ENCODE data around the gene ECM2.
A peak's percentile ranks its signal among the peaks of the same experiment; 100 is the strongest.
"Not testable (repeated sequence)": the region's sequence is repeated elsewhere in the genome, so short reads cannot be mapped to it uniquely, and the experiment has no call there.

ECM2 gene

DNA sequence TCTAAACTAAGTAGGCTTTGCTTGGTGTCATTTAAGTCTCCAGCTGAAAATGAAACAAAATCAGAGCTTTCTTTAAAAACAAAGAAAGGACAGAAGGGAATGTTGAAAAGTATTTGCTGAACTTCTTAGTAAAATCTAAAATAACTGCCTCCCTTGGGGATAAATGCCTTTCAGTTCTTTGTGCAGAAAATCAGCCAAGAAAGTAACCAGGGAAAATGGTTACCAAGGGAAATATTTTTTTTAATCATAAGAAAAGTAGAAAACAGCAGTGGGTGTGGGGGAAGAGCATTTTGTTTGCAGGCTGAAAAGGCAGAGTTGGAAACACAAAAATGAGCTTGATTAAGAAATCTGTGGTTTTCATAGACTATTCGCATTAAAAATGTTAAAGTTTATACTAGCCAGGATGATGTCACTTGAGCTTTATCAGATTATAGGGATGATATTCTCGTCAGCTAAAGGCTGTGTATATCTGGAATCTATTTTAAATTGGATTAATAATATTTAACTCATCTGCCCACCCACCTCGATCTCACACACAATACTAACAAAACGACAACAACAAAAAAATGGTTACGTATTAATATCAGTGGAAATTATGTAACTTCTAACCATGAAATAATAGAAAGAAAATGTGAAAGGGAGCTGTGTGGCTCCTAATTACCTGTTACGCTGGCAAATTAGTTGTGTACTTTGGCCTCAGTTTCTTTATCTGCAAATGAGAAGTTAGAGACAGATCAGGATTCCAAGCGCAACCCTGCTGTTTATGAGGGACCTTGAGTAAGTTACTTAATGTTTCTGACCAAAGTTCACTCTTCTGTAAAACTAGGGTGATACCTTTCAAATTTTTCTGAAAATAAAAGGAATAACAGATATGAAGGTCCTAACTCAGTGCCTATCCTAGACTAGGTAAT, at the start of gene ECM2:
Gene ECM2, minus strand, starts transcription at position 51 of the 911 bp plus-strand sequence. CDS start 13,124 bp downstream, outside the sequence.
- DNase-seq (ENCODE audit: low spot score), result peak; percentile 9

- no peak for DNase-seq (ENCODE audit: low spot score)
Observed at GRCh38 chr9:92576175-92576574, 40.4 kb upstream of the ECM2 start.

- DNase-seq (ENCODE audit: low spot score), result not testable (repeated sequence)
Observed at GRCh38 chr9:92573612-92574011, 37.8 kb upstream of the ECM2 start.

DNA sequence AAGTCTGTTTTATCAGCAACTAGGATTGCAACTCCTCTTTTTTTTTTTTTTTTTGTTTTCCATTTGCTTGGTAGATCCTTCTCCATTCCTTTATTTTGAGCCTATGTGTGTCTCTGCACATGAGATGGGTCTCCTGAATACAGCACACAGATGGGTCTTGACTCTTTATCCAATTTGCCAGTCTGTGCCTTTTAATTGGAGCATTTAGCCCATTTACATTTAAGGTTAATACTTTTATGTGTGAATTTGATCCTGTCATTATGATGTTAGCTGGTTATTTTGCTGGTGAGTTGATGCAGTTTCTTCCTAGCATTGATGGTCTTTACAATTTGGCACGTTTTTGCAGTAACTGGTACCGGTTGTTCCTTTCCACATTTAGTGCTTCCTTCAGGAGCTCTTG, 36.1 kb upstream of the ECM2 start:
- DNase-seq (ENCODE audit: low spot score), result not testable (repeated sequence)

- no peak for DNase-seq (ENCODE audit: low spot score)
Observed at GRCh38 chr9:92564982-92565381, 29.2 kb upstream of the ECM2 start.

DNA sequence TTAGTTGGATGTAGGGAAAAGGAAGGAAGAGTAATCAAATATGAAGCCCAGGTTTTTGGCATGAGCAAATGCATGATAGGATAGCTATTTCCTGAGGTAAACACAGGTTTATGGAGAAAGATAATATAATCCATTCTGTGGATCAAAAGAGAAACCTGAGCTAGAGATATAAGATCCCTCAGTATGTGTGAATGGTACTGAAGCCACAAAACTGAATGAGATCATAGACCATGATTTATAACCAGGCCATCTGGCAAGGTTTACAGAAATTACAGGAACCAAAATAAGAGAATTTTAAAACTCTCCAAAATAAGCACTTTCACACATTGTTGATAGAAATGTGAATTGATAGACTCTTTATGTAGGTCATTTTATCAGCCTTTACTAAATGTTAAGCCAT, 28.7 kb upstream of the ECM2 start:
- DNase-seq (ENCODE audit: low spot score), result peak; percentile 13

DNA sequence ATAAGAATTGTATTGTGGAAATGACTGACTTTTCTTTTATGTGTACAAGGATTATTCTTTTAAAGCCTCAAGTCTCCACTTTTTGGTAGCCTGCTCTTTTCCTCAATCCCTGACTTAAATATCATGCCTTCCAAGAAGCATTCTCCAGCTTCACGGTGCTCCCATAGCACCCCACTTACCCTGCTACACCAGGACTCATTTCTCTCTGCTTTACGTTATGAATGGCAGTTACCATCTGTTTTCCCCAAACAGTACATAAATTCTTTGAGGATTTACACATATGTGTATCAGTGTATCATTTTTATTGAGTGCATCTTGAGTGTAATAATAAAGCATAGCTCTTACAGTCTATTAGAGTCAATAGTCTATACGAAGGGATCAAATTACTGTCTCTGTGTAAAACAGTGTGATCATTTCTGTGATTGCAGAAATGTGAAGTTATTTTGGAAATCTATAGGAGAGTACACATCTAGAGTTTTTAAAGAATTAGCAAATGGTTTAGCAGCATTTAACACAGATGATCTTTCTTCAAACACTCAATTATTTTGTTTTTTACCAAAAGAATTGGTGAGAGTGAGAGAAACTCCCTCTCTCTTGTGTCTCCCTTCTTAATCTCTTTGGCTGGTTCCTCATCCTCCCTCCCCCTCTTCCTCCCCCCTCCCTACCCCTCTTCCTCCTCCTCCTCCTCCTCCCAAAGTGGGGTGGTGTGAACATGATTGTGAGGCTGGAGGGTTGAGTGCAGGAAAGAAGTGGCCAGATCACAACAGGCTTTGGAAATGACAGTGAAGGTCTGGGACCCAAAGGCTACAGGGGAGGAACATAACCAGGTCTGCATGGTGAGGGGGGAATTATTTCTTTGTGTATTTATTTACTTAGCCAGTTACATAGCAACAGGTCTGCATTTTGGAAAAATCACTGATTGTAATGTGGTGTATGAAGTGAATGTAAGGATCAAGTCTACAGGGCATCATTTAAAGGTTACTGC, 27.6 kb upstream of the ECM2 start:
- DNase-seq (ENCODE audit: low spot score), result no peak

DNA sequence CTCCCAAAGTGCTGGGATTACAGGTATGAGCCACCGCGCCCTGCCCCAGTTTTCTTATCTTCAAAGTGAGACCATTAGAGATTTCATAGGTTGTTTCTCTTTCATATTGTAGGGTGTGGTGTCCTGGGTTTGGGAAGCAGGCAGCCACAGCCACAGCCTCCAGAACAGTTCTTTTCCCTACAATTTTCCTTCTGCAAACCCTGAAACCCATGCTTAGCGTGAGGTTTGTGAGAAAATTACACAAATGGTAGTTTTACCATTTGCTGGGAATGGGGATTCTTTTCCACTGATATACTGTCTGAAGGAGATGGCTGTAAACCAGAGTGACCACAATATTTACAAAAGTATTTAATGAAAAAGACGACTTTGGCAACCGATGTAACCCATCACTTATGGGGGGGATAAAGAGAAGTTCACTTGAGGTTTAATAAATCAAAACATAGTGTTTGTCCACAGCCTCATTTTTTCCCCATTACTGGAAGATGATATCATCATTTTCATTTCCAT, 26.7 kb upstream of the ECM2 start:
- peak; percentile 32 for DNase-seq (ENCODE audit: low spot score)

DNA sequence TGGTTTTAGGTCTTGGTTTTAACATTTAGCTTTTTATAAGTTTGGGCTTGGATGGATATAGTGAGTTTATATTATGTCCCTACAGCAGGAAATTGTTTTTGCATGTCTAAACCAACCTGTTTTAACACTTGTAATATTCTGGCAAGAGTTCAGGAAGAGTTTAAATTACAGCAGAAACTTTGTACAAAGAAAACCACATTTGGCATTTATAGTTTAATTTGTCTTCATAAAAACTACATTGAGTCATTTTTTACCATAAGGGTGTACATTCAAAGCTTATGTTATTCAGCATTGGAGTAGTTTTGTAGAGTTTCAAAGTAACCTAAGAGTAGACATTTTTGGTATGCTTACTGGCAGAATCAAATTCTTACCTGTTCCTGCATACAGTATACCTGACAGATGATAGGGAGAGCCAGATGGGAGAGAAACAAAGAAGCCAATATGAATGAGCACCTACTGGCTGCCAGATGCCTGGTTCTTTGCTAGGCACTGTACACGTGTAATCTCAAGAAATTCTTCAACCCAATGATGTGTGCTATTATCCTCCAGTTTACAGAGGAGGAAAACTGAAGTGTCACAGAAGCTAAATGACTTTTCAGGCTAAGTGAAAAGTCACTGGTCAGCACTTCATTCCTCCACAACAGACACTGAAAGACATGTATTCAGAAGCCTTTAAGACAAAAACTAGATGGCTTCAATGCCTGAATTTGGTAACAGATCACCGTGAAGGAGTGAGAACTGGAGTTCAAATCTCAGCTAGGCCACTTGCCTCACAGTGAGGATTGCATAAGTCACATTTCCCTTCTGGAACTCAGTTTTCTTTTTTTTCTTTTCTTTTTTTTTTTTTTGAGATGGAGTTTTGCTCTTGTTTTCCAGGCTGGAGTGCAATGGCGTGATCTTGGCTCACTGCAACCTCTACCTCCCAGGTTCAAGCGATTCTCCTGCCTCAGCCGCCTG, 25.9 kb upstream of the ECM2 start:
- no peak for DNase-seq (ENCODE audit: low spot score)

DNA sequence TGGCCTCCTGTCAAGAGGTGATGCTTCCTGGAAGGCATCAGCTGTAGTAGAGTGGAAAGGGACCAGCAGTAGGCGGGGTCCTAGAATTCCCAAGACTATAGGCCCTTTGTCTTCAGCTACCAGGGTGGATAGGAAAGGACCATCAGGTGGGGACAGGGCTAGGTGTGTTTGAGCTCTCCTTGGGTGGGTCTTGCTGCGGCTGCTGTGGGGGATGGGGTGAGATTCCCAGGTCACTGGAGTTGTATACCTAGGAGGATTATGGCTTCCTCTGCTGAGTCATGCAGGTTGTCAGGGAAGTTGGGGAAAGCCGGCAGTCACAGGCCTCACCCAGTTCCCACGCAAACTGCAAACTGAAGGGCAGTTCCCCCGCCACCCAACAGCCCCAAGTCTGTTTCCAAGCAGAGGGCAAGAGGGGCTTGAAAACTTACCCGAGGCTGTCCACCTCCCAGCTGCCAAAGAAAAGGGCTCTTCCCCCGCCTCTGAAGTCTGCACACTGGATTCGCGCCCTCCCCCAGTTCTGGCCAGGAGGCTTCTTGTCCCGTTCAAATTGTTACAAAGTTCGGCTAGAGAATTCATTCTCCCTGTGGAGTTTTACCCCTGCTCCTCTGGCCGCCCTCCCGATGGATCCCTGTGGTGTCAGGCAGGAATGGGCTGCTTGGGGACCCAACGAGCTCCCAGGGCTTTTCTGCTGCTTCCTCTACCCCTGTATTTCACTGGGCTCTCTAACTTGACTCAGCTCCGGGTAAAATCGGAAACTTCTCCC, 23.0 kb upstream of the ECM2 start:
- DNase-seq (ENCODE audit: low spot score), result no peak

DNA sequence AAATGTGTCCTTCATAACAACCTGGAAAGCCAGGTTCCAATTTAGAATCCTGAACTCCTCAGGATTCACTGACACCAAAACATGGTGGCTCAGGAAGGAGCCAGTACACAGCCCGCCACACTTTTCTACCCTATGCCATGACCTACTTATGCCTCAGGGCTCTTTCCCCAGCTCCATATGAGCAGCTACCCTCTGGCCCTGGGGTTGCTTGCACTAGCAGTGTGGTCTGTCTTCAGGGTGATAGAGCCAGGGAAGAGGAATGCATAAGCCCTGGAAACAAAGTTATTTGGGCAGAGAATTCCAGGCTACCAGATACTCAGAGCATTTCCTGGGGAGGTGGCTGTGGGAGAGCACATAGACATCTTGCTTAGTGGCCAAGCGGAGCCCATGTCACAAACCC, 15.0 kb upstream of the ECM2 start:
- DNase-seq (ENCODE audit: low spot score), result no peak

GRCh38 chr9:92547356-92547755, 11.6 kb upstream of the ECM2 start:
- DNase-seq (ENCODE audit: low spot score), result no peak

- DNase-seq (ENCODE audit: low spot score), result no peak
Observed at GRCh38 chr9:92545002-92545510, 9.3 kb upstream of the ECM2 start.

DNA sequence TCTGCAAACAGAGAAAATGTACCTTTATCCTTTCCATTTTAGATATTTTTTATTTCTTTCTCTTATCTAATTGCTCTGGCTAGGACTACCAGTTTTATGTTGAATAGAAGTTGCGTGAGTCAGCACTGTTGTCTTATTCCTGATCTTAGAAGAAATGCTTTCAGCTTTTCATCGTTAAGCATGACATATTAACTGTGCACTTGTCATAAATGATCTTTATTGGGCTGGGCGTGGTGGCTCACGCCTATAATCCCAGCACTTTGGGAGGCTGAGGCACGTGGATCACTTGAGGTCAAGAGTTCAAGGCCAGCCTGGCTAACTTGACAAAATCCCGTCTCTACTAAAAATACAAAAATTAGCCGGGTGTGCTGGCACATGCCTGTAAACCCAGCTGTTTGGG, 8.2 kb upstream of the ECM2 start:
- DNase-seq (ENCODE audit: low spot score), result no peak

DNA sequence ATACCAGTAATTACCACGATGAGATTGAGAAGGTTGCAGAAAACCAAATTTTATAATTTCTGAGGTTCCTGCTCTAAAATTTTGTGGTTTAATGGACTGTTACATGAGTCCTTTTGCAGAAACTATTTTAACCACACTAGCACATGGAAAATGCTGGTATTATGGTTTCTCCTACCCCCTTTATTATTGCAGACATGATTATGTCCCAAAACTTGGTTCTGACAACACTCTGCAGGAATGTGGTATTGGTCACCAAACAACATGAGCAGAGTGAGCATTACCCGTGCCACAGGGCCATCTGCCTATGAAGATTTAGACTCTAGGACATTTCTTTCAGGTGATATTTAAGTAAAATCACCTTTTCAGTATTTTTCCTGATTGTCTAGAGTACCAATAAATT, 2.8 kb upstream of the ECM2 start:
- peak; percentile 62 for DNase-seq (ENCODE audit: low spot score)

- no peak for DNase-seq (ENCODE audit: low spot score)
Observed at GRCh38 chr9:92534674-92535073, 1.1 kb downstream of the ECM2 start.

DNA sequence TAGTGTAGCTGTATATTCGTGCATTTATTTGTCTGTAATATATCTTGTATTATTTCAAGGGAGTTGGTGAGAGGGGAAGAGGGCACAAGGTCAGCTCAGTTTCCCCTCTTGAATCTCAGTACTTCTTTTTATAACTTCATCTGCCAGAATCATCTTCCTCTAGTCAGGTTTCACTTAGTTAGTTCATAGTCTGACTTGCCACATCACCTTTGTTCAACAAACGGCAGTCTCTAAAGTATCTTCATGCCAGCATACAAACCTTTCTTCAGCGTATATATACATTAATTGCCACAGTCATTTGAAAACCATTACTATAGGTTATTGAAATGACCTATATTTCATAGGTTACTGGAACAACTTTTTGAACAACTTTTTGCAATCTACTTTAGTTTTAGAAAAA, 1.6 kb downstream of the ECM2 start:
- no peak for DNase-seq (ENCODE audit: low spot score)

DNA sequence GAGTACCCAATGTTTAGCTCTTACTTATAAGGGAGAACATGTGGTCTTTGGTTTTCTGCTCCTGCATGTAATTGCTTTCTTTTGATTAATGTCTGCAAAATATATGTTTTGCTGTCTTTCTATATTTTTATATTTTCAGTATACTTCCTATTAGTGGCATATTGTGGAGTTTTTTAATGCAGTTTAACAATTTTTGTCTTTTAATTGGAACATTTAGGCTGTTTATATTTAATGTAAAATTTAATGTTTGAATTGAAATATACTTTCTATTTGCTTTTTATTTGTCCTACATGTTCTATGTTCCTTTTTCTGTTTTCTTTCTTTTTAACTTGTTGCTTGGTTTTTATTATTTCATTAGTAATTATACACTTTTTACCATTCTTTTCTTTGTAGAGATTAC, 4.9 kb downstream of the ECM2 start:
- DNase-seq (ENCODE audit: low spot score), result no peak

DNA sequence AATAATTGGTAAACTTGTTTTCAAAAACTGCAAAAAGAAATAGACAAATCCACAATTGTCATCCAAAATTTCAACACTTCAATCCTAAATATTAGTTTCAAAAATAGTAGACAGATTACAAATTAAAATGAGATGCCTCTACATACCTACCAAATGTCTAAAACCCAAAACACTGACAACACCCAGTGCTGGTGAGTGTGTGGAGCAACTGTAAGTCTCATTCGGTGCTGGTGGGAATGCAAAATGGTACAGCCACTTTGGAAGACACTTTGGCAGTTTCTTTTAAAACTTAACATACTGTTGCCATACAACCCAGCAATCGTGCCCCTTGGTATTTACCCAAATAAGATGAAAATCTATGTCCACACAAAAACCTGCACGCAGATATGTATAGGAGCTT, 6.7 kb downstream of the ECM2 start:
- no peak for DNase-seq (ENCODE audit: low spot score)

DNA sequence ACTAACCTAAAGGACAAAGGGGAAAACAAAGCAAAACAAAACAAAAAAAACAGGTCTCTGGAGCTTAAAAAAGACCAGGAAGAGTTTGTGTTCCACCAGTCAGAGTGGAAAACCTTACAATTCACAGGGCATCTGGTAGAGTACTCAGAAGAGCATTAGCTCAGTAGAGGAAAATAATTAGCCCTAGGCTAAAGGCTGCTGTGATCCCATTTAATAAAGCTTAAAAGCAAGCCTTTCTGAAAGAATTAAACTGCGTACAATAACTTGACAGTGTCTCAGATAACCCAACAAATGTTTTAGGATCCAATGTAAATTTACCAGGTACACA, 7.3 kb downstream of the ECM2 start:
- no peak for DNase-seq (ENCODE audit: low spot score)

Measured in AG08396 (cell line).